ENCODE data around the gene SGF29.
"Not testable (repeated sequence)": the region's sequence is repeated elsewhere in the genome, so short reads cannot be mapped to it uniquely, and the experiment has no call there.

The SGF29 gene

DNA sequence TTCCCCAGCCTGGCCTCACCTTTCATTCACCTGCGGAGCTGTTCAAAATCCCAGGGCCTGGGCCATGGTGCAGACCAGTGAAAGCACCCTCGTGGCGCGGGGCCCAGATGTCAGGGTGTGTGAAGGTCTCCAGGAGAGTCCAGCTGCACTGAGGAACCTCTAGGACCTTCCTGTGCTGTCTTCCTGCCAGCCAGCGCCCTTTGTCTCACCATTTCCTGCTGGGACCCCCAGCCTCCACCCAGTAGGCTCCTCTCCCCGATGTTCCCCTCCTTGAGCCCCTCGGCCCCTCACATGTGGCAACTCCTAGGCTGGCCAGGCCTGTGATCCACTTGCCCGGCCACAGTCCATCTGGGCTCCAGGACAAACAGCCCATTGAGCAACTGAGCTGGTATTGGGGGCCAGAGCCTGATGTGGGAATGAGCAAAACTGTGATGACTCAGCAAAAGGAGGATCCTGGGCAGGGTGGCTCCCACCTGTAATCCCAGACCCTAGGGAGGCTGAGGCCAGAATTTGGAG lies 42.5 kb downstream of the SGF29 start:
- DNase-seq (ENCODE audit: low spot score) = no peak

DNA sequence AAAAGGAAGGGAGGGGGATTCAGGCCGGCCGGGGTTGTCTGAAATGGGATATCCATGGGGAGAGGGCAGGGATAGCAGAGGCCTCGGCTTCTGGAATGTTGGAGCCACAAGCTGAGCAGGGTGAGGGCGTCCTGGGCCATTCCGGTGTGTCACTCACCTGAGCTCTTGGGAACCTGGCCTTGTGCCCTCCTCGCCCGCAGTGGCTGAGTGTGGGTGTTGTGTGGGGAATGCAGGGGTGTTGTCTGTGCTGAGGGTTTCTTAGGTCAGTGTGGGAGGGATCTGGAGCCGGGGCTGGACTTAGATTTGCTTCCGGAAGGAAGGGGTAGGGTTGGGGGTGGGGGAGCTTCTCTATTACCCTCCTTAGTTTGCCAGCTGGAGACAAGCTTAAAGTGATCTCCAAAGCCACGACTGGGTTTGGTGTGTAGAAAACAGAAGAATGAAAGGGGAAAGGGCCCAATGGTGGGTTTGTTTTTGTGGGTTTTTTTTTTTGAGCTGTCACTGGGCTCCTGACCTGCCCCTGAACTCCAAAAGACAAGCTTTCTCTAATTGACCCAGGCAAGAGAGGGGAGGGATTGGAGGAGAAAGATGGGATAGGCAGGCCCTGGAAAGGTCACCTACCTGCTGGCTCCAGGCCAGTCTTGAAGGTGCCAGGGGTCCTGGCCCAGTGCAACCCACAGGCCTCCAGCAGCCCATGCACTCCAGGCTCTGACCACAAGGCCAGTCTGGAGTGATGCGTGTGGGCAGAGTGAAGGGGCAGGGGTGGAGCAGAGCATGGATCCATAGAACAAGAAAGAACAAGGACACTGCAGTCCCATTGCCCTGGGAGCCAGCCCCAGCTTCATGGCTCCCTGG lies 43.3 kb downstream of the SGF29 start, which contains the start of gene SULT1A2:
Gene SULT1A2, minus strand, starts transcription at position 211 of the 852 bp plus-strand sequence. CDS start 1,120 bp downstream, outside the sequence.
- no peak for DNase-seq (ENCODE audit: low spot score)

DNA sequence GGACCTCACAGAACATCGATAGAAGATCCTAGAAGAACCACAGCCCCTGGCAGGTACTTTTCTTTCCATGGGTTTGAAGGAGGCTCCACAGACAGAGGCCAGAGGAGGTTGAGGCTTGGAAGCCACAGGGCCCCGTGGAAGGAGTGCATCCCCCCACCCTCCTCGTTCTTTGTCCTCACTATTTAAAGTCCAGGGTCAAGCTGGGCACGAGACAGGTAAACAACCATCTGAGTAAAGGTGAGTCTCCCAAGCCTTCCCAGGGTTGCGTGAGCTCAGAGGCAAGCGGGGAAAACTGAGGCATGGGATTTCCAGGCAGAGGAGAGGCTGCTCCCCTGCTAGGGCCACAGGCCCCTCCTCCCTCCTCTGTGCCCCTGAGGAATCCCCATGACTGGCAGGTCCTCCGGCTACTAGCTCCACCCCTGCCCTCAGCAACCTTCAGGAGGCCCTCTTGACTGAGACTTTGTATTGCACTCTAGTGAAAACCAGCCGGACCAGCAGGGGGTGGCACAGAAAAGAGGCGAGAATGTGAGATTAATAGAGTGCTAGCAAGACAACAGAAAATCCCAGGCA lies 44.1 kb downstream of the SGF29 start:
- peak; percentile 57 for DNase-seq (ENCODE audit: low spot score)

DNA sequence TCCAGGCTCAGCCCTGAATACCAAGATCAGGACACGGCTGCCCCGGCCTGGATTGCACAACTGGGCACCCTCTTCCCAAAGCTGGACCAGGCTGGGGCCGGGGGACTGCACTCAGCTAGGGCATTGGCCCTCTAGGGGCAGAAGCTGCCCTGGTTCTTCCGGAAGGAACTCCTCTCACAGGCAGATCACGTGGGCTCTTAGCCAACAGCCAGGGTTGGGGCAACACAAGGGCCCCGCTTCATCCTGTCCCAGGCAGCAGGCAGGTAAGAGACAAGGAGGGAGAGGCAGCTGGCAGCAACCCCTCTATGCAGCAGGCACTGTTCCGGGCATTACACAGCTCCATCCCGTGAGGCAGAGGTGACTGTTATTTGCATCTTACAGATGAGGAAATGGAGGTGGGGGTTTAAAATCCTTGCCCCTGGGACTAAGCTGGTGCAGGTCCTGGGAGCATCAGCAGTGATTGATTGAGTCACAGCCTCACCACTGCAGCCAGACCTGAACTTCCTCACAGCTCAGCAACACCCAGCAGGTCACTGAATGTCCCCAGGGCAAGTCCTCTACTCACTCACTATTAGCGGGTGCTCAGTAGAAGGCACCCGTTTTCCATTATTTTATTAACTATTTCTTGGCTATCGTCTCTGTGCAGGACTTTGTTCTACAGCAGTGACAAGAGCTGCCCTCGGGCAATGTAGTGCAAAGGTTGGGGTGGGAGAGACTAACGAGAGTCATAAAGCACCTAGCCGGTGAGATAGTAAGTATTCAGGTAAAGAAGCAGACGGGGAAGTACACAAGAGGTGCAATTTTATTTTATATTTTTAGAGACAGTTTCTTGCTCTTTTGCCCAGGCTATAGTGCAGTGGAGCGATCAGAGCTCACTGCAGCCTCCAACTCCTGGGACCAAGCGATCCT lies 45.9 kb downstream of the SGF29 start:
- not testable (repeated sequence) for DNase-seq (ENCODE audit: low spot score)

DNA sequence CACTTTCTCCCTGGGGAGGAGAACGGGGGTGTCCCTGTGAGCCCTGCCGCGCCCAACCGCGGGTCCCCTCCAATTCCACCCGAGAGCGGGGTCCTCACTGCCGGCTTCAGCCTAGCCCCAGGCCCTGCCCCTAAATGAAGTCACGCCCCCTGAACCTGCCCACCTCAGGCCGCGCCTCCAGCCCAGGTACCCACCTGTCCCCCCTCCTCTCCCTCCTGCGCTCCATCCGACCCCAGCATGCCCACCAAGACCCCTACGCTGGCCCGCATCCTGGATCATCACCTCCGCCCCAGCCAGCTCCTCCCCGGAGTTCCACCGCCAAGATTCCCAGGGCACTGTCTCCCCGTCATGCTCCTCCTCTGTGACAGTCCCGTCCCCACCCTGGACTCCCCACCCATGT lies 47.2 kb downstream of the SGF29 start:
- not testable (repeated sequence) for DNase-seq (ENCODE audit: low spot score)

DNA sequence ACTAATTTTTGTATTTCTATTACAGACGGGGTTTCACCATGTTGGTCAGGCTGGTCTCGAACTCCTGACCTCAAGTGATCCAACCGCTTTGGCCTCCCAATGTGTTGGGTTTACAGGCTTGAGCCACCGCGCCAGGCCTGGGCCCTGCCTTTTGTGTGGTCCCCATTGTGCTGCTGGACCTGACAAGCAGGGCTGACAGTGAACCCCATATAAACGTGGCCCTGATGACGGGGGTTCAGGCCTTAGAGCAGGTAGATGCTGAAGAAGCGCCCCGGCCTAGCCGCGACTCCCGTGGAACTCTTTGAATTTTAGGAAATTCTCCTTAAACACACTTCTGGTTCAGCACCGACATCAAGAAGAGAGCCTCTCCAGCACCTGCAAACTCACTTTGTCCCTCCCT lies 47.9 kb downstream of the SGF29 start:
- DNase-seq (ENCODE audit: low spot score) = not testable (repeated sequence)

DNA sequence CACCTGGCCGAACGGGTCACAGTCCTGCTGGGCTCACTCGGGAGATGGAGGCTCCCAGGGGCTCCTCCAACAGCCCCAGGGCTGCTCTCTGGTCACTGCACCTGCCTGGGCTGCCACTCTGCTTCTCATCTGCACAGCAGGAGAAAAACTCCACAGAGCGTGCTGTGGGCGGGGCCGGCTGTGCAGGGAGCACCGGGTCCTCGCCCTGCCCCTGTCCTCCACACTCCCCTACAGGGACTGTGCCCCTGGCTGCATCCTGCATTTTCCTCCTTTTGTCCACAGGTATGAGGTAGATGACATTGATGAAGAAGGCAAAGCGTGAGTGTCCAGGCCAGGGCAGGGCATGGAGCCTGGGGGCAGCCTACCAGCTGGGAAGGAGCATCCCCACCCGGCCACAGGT lies 48.3 kb downstream of the SGF29 start:
- not testable (repeated sequence) for DNase-seq (ENCODE audit: low spot score)

DNA sequence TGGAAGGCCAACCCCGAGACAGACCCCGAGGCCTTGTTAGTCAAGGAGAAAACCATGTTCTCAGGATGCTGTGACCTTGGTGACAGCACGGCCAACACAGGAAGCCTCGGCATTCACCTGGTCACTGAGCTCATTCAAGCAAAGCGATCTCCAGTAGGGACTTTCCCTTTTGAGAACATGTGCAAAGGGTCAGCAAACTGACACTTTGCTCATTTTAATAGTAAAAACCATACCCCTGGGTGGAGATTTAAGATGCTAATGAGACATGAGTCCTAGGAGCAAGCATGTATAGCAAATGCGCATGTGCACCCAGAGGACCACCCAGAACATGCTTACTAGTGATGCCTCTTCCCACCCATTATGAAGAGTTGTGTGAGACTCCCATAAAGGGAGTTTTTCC lies 48.8 kb downstream of the SGF29 start:
- DNase-seq (ENCODE audit: low spot score) = no peak

GRCh38 chr16:28603381-28604185 lies 49.9 kb downstream of the SGF29 start:
- no peak for DNase-seq (ENCODE audit: low spot score)

- DNase-seq (ENCODE audit: low spot score) = no peak
Measured at GRCh38 chr16:28604186-28604565, 50.5 kb downstream of the SGF29 start.

DNA sequence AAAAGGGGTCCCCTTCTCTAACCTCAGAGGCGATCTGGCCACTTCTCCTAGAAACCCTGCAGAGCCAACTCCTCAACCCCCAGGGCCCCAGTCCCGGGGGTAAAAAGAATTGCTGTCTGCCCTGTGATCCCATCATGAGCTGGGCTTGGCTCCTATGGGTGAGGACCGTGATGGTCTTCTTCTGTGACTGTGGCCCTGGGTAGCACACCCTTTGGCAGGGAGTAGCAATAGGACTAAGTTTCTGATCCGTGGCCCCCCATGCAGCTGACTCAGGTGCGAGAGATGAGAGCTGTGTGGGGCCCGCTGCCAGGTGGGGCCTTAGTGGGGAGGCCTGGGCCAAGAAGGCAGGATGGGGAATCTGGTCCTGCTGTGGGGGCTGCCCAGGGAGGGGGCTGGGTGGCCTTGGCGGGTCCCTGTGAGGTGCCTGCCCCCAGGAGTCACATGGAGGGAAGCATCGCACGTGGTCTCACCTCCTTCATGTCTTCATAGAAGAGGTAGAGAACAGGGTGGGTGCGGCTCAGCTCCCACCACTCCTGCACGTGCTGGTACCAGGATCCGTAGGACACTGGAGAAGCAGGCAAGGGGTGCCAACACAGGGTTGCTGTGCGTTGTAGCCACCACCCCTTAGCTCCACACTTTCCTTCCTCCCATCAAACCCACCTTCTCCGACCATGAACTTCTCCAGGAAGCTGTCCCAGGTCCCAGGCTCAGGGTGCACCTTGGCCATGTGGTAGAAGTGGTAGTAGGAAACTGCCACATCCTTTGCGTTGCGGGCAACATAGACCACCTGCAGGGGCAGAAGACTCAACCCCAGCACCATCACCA lies 52.8 kb downstream of the SGF29 start:
- DNase-seq (ENCODE audit: low spot score) = no peak

GRCh38 chr16:28607116-28607623 lies 53.5 kb downstream of the SGF29 start:
- DNase-seq (ENCODE audit: low spot score) = no peak

GRCh38 chr16:28607681-28608495 lies 54.2 kb downstream of the SGF29 start:
- DNase-seq (ENCODE audit: low spot score) = not testable (repeated sequence)

DNA sequence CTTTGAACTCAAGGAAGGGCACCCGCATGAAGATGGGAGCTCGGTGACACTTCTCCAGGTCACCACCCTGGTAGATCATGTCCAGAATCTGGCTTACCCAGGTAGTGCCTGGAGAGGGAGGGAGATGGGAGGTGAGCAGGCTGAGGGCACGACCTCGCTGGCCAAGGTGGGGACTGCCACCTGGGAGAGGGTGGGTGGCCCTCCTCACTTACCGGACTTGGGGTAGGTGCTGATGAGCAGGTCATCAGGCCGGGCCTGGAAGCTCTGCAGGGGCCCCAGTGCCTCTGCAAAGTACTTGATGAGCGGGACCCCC lies 54.7 kb downstream of the SGF29 start:
- DNase-seq (ENCODE audit: low spot score) = peak; percentile 18

GRCh38 chr16:28608867-28609596 lies 55.3 kb downstream of the SGF29 start:
- DNase-seq (ENCODE audit: low spot score) = peak; percentile 39

DNA sequence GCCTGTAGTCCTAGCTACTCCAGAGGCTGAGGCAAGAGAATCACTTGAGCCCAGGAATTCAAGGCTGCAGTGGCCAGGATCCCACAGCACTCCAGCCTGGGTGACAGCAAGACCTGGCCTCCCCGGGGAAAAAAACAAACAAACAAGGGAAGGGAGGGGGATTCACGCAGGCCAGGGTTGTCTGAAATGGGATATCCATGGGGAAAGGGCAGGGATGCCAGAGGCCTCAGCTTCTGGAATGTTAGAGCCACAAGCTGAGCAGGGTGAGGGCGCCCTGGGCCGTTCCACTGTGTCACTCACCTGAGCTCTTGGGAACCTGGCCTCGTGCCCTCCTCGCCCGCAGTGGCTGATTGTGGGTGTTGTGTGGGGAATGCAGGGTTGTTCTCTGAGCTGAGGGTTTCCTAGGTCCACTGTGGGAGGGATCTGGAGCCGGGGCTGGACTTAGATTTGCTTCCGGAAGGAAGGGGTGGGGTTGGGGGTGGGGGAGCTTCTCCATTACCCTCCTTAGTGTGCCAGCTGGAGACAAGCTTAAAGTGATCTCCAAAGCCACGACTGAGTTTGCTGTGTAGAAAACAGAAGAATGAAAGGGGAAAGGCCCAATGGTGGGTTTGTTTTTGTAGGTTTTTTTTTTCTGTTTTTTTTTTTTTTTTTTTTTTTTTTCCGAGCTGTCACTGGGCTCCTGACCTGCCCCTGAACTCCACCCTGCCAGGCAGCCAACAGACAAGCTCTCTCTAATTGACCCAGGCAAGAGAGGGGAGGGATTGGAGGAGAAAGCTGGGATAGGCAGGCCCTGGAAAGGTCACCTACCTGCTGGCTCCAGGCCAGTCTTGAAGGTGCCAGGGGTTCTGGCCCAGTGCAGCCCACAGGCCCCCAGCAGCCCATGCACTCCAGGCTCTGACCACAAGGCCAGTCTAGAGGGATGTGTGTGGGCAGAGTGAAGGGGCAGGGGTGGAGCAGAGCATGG lies 56.2 kb downstream of the SGF29 start, which contains the start of gene SULT1A1:
Gene SULT1A1, minus strand, starts transcription at position 414 of the 964 bp plus-strand sequence. CDS start 1,189 bp downstream, outside the sequence.
- DNase-seq (ENCODE audit: low spot score) = peak; percentile 47

DNA sequence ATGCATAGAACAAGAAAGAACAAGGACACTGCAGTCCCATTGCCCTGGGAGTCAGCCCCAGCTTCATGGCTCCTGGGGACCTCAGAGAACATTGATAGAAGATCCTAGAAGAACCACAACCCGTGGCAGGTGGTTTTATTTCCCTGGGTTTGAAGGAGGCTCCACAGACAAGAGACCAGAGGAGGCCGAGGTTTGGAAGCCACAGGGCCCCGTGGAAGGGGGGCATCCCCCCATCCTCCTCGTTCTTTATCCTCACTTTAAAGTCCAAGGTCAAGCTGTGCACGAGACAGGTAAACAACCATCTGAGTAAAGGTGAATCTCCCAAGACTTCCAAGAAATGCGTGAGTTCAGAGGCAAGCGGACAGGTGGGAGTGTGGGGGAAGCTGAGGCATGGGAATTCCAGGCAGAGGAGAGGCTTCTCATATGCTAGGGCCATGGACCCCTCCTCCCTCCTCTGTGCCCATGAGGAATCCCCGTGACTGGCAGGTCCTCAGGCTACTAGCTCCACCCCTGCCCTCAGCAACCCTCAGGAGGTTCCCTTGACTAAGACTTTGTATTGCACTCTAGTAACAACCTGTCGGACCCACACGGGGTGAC lies 57.0 kb downstream of the SGF29 start:
- DNase-seq (ENCODE audit: low spot score) = no peak

All from ecto neural progenitor cell (in vitro differentiated cells).